ENCODE results near the gene TMEM167A.

The TMEM167A gene

DNA sequence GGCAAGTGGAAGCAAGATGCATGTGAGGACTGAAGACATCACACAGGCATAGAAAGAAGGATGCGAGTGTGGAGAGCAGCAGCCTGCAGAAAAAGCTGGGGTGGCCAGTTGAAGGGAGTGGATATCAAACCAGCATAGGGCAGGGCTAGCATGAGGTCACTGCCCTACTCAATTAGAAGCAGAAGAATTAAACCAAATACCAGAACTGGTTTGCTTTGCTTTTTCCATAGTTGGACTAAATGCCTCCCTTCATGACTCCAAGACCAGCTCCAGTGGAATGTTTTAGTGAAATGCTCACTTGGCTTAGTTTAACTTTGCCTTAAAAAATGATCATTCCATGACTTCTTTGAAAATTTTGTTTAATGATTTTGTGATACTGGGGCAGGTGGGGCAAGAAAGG is 45.8 kb downstream of the TMEM167A start:
- Histone ChIP-seq H3K27ac (ENCODE audit: low read length) (no peak overlapping the region), H3K4me1 (ENCODE audit: control insufficient read depth, low read depth, low read length) (peaks cover 29% of the 10 kb centered on the region), H3K36me3 (ENCODE audit: control insufficient read depth, low read depth, low read length) (no peaks in the 10 kb centered on the region), H3K9ac (ENCODE audit: low read length) (no peak overlapping the region), H3K27me3 (ENCODE audit: control insufficient read depth, insufficient read depth, low read length) (no peaks in the 10 kb centered on the region), H3K4me3 (ENCODE audit: low read length) (no peak overlapping the region), H3K9me3 (ENCODE audit: control insufficient read depth, low read depth, low read length) (no peaks in the 10 kb centered on the region)

DNA sequence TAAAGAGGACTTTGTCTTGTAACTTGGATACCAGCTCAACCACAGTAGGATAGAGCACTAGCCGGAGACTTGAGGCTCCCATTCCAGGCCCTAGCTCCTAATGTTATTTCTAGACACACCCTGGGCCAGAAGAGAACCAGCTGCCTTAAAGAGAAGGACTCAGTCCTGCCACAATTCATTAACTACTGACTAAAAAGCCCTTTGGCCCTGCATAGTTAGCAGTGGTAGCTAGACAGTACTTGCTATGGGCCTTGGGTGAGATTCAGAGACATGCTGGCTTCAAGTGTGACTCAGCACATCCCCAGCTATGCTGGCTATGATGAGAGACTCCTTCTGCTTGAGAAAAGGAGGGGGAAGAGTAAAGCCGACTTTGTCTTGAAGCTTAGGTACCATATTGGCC is 47.3 kb downstream of the TMEM167A start:
- H3K27me3 ChIP-seq (ENCODE audit: control insufficient read depth, insufficient read depth, low read length), result no peaks in the 10 kb centered on the region
- no peak overlapping the region for H3K4me3 ChIP-seq (ENCODE audit: low read length)
- no peaks in the 10 kb centered on the region for H3K9me3 ChIP-seq (ENCODE audit: control insufficient read depth, low read depth, low read length)
- H3K4me1 ChIP-seq (ENCODE audit: control insufficient read depth, low read depth, low read length), result peaks cover 29% of the 10 kb centered on the region
- H3K27ac ChIP-seq (ENCODE audit: low read length), result no peak overlapping the region
- H3K9ac ChIP-seq (ENCODE audit: low read length), result no peak overlapping the region
- H3K36me3 ChIP-seq (ENCODE audit: control insufficient read depth, low read depth, low read length), result no peaks in the 10 kb centered on the region

DNA sequence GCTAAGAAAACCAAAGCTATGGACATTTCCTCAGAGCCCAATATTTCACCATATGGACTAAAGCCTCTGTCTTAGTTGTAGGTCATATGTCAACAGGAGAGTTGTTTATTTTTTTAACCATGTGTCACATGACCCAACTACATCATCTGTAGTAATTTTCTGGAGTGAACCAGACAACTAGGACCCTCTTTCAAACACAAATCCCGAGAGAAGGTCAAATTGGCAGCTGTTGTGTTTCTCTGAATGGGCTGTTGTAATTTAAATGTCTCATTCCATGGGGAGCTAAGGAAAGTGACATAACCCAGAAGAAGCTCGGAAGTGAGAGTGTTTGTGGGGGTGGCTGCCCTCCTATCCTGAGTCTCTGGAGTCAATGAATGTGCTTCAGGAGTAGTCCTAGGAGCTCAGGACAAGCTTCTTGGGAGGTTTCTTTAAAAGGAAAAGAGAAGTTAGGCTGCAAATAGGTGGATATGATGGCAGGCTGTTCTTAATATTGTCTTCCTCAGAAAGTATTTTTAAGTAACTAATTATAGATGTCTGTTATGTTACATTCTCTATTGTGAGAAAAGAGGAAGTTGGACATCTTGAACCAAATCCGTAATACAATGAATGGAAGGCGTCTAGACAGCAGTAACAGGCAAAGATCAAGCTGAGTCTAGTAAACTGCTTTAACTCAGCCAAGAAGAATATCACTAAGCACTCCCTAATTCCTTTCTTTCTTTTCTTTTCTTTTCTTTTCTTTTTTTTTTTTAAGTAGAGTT is 50.1 kb downstream of the TMEM167A start:
- Histone ChIP-seq H3K4me3 (ENCODE audit: low read length) (peak overlapping the region; percentile 39), H3K4me1 (ENCODE audit: control insufficient read depth, low read depth, low read length) (peaks cover 29% of the 10 kb centered on the region), H3K9ac (ENCODE audit: low read length) (peak overlapping the region; percentile 34), H3K36me3 (ENCODE audit: control insufficient read depth, low read depth, low read length) (no peaks in the 10 kb centered on the region), H3K9me3 (ENCODE audit: control insufficient read depth, low read depth, low read length) (no peaks in the 10 kb centered on the region), H3K27me3 (ENCODE audit: control insufficient read depth, insufficient read depth, low read length) (no peaks in the 10 kb centered on the region), H3K27ac (ENCODE audit: low read length) (peak overlapping the region; percentile 77)

DNA sequence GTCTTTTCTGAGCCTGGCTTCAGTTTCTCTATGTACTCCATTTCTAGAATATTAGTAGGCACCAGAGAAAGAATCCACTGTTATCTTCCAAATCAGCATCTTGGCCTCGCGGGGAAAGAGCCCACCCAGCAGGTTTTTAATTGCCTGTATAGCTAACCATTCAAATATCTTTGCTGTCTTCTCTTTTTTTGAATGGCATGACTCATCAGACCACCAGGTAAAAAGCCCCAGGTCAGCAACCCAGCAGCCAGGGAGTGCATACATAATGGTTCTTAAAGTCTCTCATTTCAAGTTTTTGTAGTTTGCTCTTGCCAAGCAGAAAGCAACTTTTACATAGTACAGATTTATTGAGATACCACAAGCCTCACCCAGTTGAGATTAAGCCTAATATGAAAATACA is 50.7 kb downstream of the TMEM167A start:
- Histone ChIP-seq H3K4me1 (ENCODE audit: control insufficient read depth, low read depth, low read length) (peaks cover 29% of the 10 kb centered on the region), H3K27me3 (ENCODE audit: control insufficient read depth, insufficient read depth, low read length) (no peaks in the 10 kb centered on the region), H3K36me3 (ENCODE audit: control insufficient read depth, low read depth, low read length) (no peaks in the 10 kb centered on the region), H3K4me3 (ENCODE audit: low read length) (peak overlapping the region; percentile 39), H3K27ac (ENCODE audit: low read length) (peak overlapping the region; percentile 77), H3K9me3 (ENCODE audit: control insufficient read depth, low read depth, low read length) (no peaks in the 10 kb centered on the region), H3K9ac (ENCODE audit: low read length) (peak overlapping the region; percentile 34)

DNA sequence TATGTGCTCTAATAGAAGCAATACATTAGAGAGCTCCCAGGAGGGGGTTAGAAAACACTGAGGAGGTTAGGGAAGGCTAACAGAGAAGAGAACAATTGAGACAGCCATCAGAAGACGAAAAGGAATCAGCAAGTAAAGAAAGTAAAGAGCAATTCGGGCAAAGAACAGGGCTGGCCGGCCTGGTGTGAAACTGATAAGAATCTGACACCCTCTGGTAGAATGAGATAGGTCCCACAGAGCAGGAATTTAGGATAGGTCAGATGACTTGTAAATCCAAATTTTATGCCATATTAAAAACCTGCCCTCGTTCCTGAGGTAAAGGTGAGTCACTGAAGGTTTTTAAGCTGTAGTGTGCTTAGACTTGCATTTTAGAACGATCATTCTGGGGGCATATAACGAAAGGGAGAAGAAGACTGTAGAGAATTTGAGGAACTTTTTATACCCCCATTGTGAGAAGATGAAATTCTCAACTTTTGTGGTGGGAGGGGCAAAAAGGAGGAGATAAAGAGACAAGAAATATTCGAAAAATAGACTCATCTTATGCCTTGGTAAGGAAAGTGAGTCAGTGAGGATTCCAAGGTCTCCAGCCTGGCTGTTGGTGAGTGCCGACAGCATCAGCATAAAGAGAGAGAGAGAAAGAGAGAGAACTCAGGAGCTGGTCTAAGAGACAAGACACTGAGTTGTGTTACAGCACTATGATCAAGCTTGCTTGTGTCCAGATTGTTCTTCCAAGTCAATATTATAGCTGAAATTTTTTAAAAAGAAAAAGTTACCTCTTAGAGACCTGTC is 51.3 kb downstream of the TMEM167A start:
- no peaks in the 10 kb centered on the region for H3K36me3 ChIP-seq (ENCODE audit: control insufficient read depth, low read depth, low read length)
- H3K9ac ChIP-seq (ENCODE audit: low read length), result peak overlapping the region; percentile 34
- H3K4me1 ChIP-seq (ENCODE audit: control insufficient read depth, low read depth, low read length), result peaks cover 29% of the 10 kb centered on the region
- no peaks in the 10 kb centered on the region for H3K27me3 ChIP-seq (ENCODE audit: control insufficient read depth, insufficient read depth, low read length)
- peak overlapping the region; percentile 39 for H3K4me3 ChIP-seq (ENCODE audit: low read length)
- no peaks in the 10 kb centered on the region for H3K9me3 ChIP-seq (ENCODE audit: control insufficient read depth, low read depth, low read length)
- H3K27ac ChIP-seq (ENCODE audit: low read length), result peak overlapping the region; percentile 77

- Histone ChIP-seq H3K4me3 (ENCODE audit: low read length) (no peak overlapping the region), H3K36me3 (ENCODE audit: control insufficient read depth, low read depth, low read length) (no peaks in the 10 kb centered on the region), H3K27ac (ENCODE audit: low read length) (no peak overlapping the region), H3K27me3 (ENCODE audit: control insufficient read depth, insufficient read depth, low read length) (no peaks in the 10 kb centered on the region), H3K4me1 (ENCODE audit: control insufficient read depth, low read depth, low read length) (peaks cover 31% of the 10 kb centered on the region), H3K9ac (ENCODE audit: low read length) (no peak overlapping the region), H3K9me3 (ENCODE audit: control insufficient read depth, low read depth, low read length) (no peaks in the 10 kb centered on the region)
These were observed 54.9 kb downstream of the TMEM167A start for GRCh38 chr5:83022334-83022733.

DNA sequence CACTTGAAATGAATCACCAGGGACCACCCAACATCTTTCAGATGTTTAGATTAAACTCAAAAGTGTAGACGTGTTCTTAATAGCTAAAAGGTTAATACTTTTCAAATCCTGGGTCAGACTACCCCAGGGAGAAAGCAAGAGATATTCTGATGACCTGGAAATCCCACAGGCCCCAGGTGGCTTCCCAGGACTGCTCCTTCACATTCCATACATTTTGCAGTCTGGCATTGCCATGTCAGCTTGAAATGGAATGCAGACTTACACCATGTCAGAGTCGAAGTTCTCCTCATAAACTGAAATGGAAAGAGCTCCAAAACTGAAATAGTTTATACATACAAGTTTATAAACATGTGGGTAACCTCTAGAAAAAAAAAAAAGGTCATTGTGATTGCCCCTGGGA is 61.5 kb downstream of the TMEM167A start:
- no peak overlapping the region for H3K4me3 ChIP-seq (ENCODE audit: low read length)
- H3K27me3 ChIP-seq (ENCODE audit: control insufficient read depth, insufficient read depth, low read length), result no peaks in the 10 kb centered on the region

GRCh38 chr5:83011985-83012384 is 65.2 kb downstream of the TMEM167A start:
- Histone ChIP-seq H3K27me3 (ENCODE audit: control insufficient read depth, insufficient read depth, low read length) (no peaks in the 10 kb centered on the region), H3K4me3 (ENCODE audit: low read length) (no peak overlapping the region), H3K4me1 (ENCODE audit: control insufficient read depth, low read depth, low read length) (peaks cover 19% of the 10 kb centered on the region), H3K9me3 (ENCODE audit: control insufficient read depth, low read depth, low read length) (no peaks in the 10 kb centered on the region), H3K36me3 (ENCODE audit: control insufficient read depth, low read depth, low read length) (no peaks in the 10 kb centered on the region), H3K27ac (ENCODE audit: low read length) (no peak overlapping the region), H3K9ac (ENCODE audit: low read length) (no peak overlapping the region)

More for the DNA sequence above, 61.5 kb downstream of the TMEM167A start:
- Histone ChIP-seq H3K36me3 (ENCODE audit: control insufficient read depth, low read depth, low read length) (no peaks in the 10 kb centered on the region), H3K9ac (ENCODE audit: low read length) (no peak overlapping the region), H3K4me1 (ENCODE audit: control insufficient read depth, low read depth, low read length) (peaks cover 13% of the 10 kb centered on the region), H3K9me3 (ENCODE audit: control insufficient read depth, low read depth, low read length) (no peaks in the 10 kb centered on the region), H3K27ac (ENCODE audit: low read length) (no peak overlapping the region)

GRCh38 chr5:83009408-83009807 is 67.8 kb downstream of the TMEM167A start:
- H3K36me3 ChIP-seq (ENCODE audit: control insufficient read depth, low read depth, low read length), result no peaks in the 10 kb centered on the region
- no peaks in the 10 kb centered on the region for H3K27me3 ChIP-seq (ENCODE audit: control insufficient read depth, insufficient read depth, low read length)

DNA sequence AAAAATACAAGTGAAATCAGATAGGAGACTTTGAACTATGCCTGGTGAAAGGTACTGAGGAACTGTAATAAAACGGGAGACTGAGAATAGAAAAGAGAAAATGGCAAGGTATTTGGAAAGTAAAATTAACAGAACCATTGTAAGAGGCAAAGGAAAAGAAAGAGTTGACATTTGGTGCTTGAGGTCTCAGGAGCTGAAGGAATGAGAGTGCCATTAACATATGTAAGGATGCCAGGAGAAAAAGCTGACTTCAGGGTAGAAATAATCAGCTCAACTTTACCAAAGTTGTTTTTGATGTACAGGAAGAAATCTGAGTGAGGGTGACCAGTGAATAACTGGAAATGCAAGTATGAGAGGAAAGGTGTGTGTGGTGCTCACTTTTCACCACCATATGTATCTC is 69.4 kb downstream of the TMEM167A start:
- no peak overlapping the region for H3K27ac ChIP-seq (ENCODE audit: low read length)
- no peak overlapping the region for H3K9ac ChIP-seq (ENCODE audit: low read length)
- H3K36me3 ChIP-seq (ENCODE audit: control insufficient read depth, low read depth, low read length), result no peaks in the 10 kb centered on the region
- H3K9me3 ChIP-seq (ENCODE audit: control insufficient read depth, low read depth, low read length), result no peaks in the 10 kb centered on the region
- no peaks in the 10 kb centered on the region for H3K27me3 ChIP-seq (ENCODE audit: control insufficient read depth, insufficient read depth, low read length)
- H3K4me1 ChIP-seq (ENCODE audit: control insufficient read depth, low read depth, low read length), result peaks cover 32% of the 10 kb centered on the region
- H3K4me3 ChIP-seq (ENCODE audit: low read length), result no peak overlapping the region

More at GRCh38 chr5:83009408-83009807, 67.8 kb downstream of the TMEM167A start:
- Histone ChIP-seq H3K4me3 (ENCODE audit: low read length) (no peak overlapping the region), H3K9ac (ENCODE audit: low read length) (no peak overlapping the region), H3K9me3 (ENCODE audit: control insufficient read depth, low read depth, low read length) (no peaks in the 10 kb centered on the region), H3K4me1 (ENCODE audit: control insufficient read depth, low read depth, low read length) (peaks cover 22% of the 10 kb centered on the region), H3K27ac (ENCODE audit: low read length) (no peak overlapping the region)

DNA sequence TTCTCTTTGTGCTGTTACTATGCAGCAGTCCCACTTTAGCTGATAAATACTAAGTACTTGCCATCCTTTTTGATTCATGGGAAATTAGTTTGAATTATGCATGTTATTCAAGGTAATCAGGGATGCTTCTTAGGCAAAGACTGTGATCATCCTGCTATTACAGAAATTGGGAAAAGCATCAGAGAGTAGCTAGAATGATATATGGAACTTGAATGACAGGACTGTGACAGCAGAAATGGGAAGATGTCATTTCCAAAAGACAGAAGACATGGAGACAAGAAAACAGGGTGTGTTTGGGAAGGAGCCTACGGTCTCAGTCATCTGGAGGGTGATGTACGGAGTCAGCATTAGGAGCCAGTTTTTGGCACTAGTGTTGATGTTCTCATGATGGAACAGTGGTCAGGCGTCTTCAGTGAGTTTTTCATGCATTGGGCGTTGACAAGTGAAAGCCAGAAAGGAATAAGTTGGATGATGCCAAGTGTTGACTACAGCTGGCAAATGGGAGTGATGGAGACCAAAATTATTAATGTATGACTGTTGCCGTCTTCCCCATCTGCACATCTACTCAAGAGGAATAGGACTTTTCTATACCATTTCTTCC is 70.4 kb downstream of the TMEM167A start:
- no peak overlapping the region for H3K9ac ChIP-seq (ENCODE audit: low read length)
- H3K36me3 ChIP-seq (ENCODE audit: control insufficient read depth, low read depth, low read length), result no peaks in the 10 kb centered on the region
- H3K27me3 ChIP-seq (ENCODE audit: control insufficient read depth, insufficient read depth, low read length), result no peaks in the 10 kb centered on the region
- H3K4me3 ChIP-seq (ENCODE audit: low read length), result no peak overlapping the region
- H3K27ac ChIP-seq (ENCODE audit: low read length), result no peak overlapping the region
- peaks cover 33% of the 10 kb centered on the region for H3K4me1 ChIP-seq (ENCODE audit: control insufficient read depth, low read depth, low read length)
- no peaks in the 10 kb centered on the region for H3K9me3 ChIP-seq (ENCODE audit: control insufficient read depth, low read depth, low read length)
